Trophoblast cell (in vitro differentiated cells and primary cell): ENCODE data around the gene ZNF474.

Experiments
- DNase-seq, 2 donors: peaks; one replicate each; pipeline ENCODE4 v3.0.0-alpha.2; 2016
- H2AFZ ChIP-seq: 2 replicates; pipeline ENCODE4 v1.6.1; 2013; ENCODE audit warnings: low read length, moderate library complexity, mild to moderate bottlenecking; ENCODE audit not compliant: insufficient read depth, poor library complexity
- H2AK5ac ChIP-seq: 2 replicates; pipeline ENCODE4 v1.6.1; 2013; ENCODE audit warnings: mild to moderate bottlenecking, low read length
- H2BK120ac ChIP-seq: 2 replicates; pipeline ENCODE4 v1.6.1; 2013; ENCODE audit warnings: low read length, mild to moderate bottlenecking, moderate library complexity; ENCODE audit not compliant: insufficient read depth, poor library complexity
- H2BK12ac ChIP-seq: 2 replicates; pipeline ENCODE4 v1.6.1; 2013; ENCODE audit warnings: mild to moderate bottlenecking, low read length, moderate library complexity
- H2BK5ac ChIP-seq: 2 replicates; pipeline ENCODE4 v1.6.1; 2013; ENCODE audit warnings: low read length, low read depth, moderate library complexity, mild to moderate bottlenecking; ENCODE audit not compliant: poor library complexity
- H3K14ac ChIP-seq: 2 replicates; pipeline ENCODE4 v1.6.1; 2013; ENCODE audit warnings: mild to moderate bottlenecking, low read length
- H3K18ac ChIP-seq: 2 replicates; pipeline ENCODE4 v1.6.1; 2013; ENCODE audit warnings: mild to moderate bottlenecking, low read length
- H3K23ac ChIP-seq: 2 replicates; pipeline ENCODE4 v1.6.1; 2013; ENCODE audit warnings: low read length
- H3K27ac ChIP-seq: 2 replicates; pipeline ENCODE4 v1.5.1; 2013; ENCODE audit warnings: low read depth, mild to moderate bottlenecking, inconsistent platforms, low read length, moderate library complexity
- H3K27me3 ChIP-seq: 2 replicates; pipeline ENCODE4 v1.6.1; 2013; ENCODE audit warnings: inconsistent platforms, mild to moderate bottlenecking, low read length, moderate library complexity; ENCODE audit not compliant: insufficient read depth
- H3K36me3 ChIP-seq, 2 experiments: 1 replicate in 1 of 2; 2 replicates in 1 of 2; pipeline ENCODE4 v1.6.1; 2013; ENCODE audit warnings: low read length in 2 of 2, mild to moderate bottlenecking in 2 of 2, moderate library complexity in 1 of 2; ENCODE audit not compliant: insufficient read depth in 2 of 2, control insufficient read depth in 1 of 2
- H3K4ac ChIP-seq: 2 replicates; pipeline ENCODE4 v1.6.1; 2013; ENCODE audit warnings: low read depth, mild to moderate bottlenecking, low read length, moderate library complexity
- H3K4me1 ChIP-seq, 2 experiments: 1 replicate in 1 of 2; 2 replicates in 1 of 2; pipeline ENCODE4 v1.6.1; 2013; ENCODE audit warnings: low read length in 2 of 2, mild to moderate bottlenecking in 2 of 2, moderate library complexity in 1 of 2; ENCODE audit not compliant: insufficient read depth in 2 of 2, control insufficient read depth in 1 of 2
- H3K4me2 ChIP-seq: 2 replicates; pipeline ENCODE4 v1.6.1; 2013; ENCODE audit warnings: inconsistent platforms, mild to moderate bottlenecking, low read length, moderate library complexity
- H3K4me3 ChIP-seq: 2 replicates; pipeline ENCODE4 v1.5.1; 2013; ENCODE audit warnings: mild to moderate bottlenecking, low read depth, low read length, inconsistent platforms
- H3K79me1 ChIP-seq: one replicate; pipeline ENCODE4 v1.6.1; 2013; ENCODE audit warnings: low read length
- H3K79me2 ChIP-seq: 2 replicates; pipeline ENCODE4 v1.6.1; 2013; ENCODE audit warnings: low read length, mild to moderate bottlenecking; ENCODE audit not compliant: control insufficient read depth, insufficient read depth, poor library complexity
- H3K9ac ChIP-seq: 2 replicates; pipeline ENCODE4 v1.6.1; 2013; ENCODE audit warnings: mild to moderate bottlenecking, low read length
- H3K9me3 ChIP-seq: 2 replicates; pipeline ENCODE4 v1.6.1; 2013; ENCODE audit warnings: low read depth, mild to moderate bottlenecking, control low read depth, inconsistent platforms, low read length; ENCODE audit not compliant: insufficient read depth
- H4K12ac ChIP-seq: 2 replicates; pipeline ENCODE4 v1.6.1; 2013; ENCODE audit warnings: low read depth, mild to moderate bottlenecking, low read length, moderate library complexity
- H4K8ac ChIP-seq: 2 replicates; pipeline ENCODE4 v1.6.1; 2013; ENCODE audit warnings: low read depth, mild to moderate bottlenecking, low read length, moderate library complexity
- H4K91ac ChIP-seq: one replicate; pipeline ENCODE4 v1.6.1; 2013; ENCODE audit warnings: low read depth, mild to moderate bottlenecking, low read length, moderate library complexity
- WGBS: extraction: QIAGEN DNeasy Blood & Tissue Kit; methylation state at CpG from one replicate; pipeline ENCODE4 v1.1.7; 2013; ENCODE audit warnings: missing lambda C conversion rate; ENCODE audit not compliant: insufficient read length, insufficient coverage; ENCODE audit errors: extremely low coverage; 5-methylcytosine and 5-hydroxymethylcytosine counted together

Gene ZNF474

GRCh38 chr5:122175852-122176251 is 46.5 kb downstream of the ZNF474 start:
- H3K9ac ChIP-seq = no peak overlapping the region
- H3K18ac ChIP-seq = no peak overlapping the region
- H3K4me2 ChIP-seq = no peak overlapping the region
- H2BK12ac ChIP-seq = no peak overlapping the region
- no peak overlapping the region for H4K91ac ChIP-seq
- H2BK5ac ChIP-seq = no peak overlapping the region
- no peak overlapping the region for H2AK5ac ChIP-seq
- no peak overlapping the region for H2BK120ac ChIP-seq
- no peak overlapping the region for H3K14ac ChIP-seq
- H3K4me3 ChIP-seq = no peak overlapping the region
- DNase-seq = peak in 1 of 2 donors; percentile 10
- no peak overlapping the region for H4K8ac ChIP-seq
- no peak overlapping the region for H4K12ac ChIP-seq
- H3K4me1 ChIP-seq = no peaks in the 10 kb centered on the region
- no peak overlapping the region for H2AFZ ChIP-seq
- H3K23ac ChIP-seq = no peak overlapping the region
- H3K79me1 ChIP-seq = no peaks in the 10 kb centered on the region
- H3K79me2 ChIP-seq = no peaks in the 10 kb centered on the region
- peaks cover 2% of the 10 kb centered on the region for H3K9me3 ChIP-seq
- H3K27me3 ChIP-seq = no peaks in the 10 kb centered on the region
- no peak overlapping the region for H3K27ac ChIP-seq
- no peaks in the 10 kb centered on the region for H3K36me3 ChIP-seq
- H3K4ac ChIP-seq = no peak overlapping the region

DNA sequence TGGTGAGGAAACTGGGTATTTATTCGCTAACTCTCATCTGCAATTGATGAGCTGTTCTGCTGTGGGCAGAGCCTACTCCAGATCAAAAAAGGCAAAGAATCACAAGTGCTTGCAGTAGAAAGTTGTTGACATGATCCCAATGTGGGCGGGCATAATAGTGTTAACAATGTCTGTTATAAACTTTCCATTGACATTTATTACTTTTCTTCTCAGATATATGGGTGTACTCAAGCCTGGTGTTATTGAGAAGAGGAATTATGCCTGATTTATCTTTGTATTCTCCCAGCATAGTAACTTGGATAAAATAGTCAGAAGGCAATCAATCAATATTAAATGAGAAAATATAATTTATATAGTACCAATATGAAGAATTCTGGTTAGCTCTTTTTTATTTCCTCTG is 47.8 kb downstream of the ZNF474 start:
- H3K79me1 ChIP-seq = no peaks in the 10 kb centered on the region
- no peak overlapping the region for H3K27ac ChIP-seq
- no peak overlapping the region for H2BK5ac ChIP-seq
- H3K18ac ChIP-seq = no peak overlapping the region
- no peak overlapping the region for H3K14ac ChIP-seq
- H3K4ac ChIP-seq = no peak overlapping the region
- H3K9ac ChIP-seq = no peak overlapping the region
- peaks cover 2% of the 10 kb centered on the region for H3K9me3 ChIP-seq
- no peak overlapping the region for H2BK12ac ChIP-seq
- no CpG with 5 or more reads among the region's 2 CpGs for WGBS
- H4K91ac ChIP-seq = no peak overlapping the region
- H3K79me2 ChIP-seq = no peaks in the 10 kb centered on the region
- no peak for DNase-seq
- no peak overlapping the region for H4K12ac ChIP-seq
- H2AK5ac ChIP-seq = no peak overlapping the region
- no peaks in the 10 kb centered on the region for H3K4me1 ChIP-seq
- H4K8ac ChIP-seq = no peak overlapping the region
- no peak overlapping the region for H3K23ac ChIP-seq
- H3K4me3 ChIP-seq = no peak overlapping the region
- no peaks in the 10 kb centered on the region for H3K27me3 ChIP-seq
- no peak overlapping the region for H3K4me2 ChIP-seq
- H3K36me3 ChIP-seq = no peaks in the 10 kb centered on the region
- H2BK120ac ChIP-seq = no peak overlapping the region
- no peak overlapping the region for H2AFZ ChIP-seq

DNA sequence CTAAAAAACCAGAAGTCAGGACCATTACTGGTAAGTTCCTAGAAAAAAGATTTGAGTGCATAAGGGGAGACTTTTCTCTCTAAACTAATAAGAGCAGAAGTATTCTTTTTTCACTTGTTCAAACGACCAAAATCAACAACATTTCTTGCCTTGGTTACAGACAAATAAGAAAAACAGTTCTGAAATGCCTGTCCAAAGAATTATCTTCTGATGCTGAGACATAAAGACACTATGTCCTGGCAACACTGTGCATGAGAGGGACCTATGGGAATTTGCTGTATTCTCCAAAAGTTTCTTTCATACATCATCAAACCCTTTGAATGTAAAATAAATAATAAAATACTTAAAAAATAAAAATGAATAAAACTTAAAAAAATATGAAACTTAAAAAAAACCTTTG is 50.4 kb downstream of the ZNF474 start:
- Histone ChIP-seq H2AFZ (no peak overlapping the region), H2BK12ac (no peak overlapping the region), H3K4me1 (no peaks in the 10 kb centered on the region), H3K9ac (no peak overlapping the region), H3K27ac (no peak overlapping the region), H2BK5ac (no peak overlapping the region), H3K14ac (no peak overlapping the region), H2AK5ac (no peak overlapping the region), H3K36me3 (no peaks in the 10 kb centered on the region), H4K12ac (no peak overlapping the region), H3K9me3 (no peaks in the 10 kb centered on the region), H3K4me2 (no peak overlapping the region), H2BK120ac (no peak overlapping the region), H3K23ac (no peak overlapping the region), H3K79me2 (no peaks in the 10 kb centered on the region), H4K91ac (no peak overlapping the region), H3K79me1 (no peaks in the 10 kb centered on the region), H3K18ac (no peak overlapping the region), H3K4me3 (no peak overlapping the region), H3K4ac (no peak overlapping the region), H4K8ac (no peak overlapping the region), H3K27me3 (no peaks in the 10 kb centered on the region)
- no peak for DNase-seq
- WGBS = no CpG with 5 or more reads among the region's 1 CpG

DNA sequence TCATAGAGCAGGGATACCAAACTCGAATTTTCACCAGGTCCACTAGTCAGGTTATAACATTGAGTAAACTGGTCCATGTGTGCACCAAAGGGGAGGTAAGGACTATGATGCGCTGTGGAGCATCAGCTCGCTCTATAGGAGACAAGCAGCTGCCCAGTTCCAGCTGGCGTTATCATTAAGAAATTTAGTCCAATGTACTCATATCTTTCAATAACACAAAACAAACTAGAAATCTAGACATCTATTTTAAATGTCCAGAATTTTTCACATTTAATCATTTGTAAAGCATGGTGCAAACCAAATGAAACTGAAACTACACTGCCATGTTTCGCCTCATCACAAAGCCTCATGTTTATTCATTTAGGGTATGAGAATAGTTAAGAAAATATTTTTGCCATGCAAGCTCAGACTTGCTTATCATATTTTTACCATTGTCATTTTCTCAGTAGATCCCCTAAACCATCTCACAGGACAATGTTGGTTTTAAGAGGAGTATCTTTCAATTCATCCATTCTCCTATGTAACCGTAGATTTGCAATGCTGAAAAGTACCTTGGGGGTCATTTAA is 50.9 kb downstream of the ZNF474 start:
- H2BK5ac ChIP-seq = no peak overlapping the region
- H3K79me2 ChIP-seq = no peaks in the 10 kb centered on the region
- H3K9me3 ChIP-seq = no peaks in the 10 kb centered on the region
- no peak overlapping the region for H4K91ac ChIP-seq
- H3K14ac ChIP-seq = no peak overlapping the region
- no peak overlapping the region for H2BK12ac ChIP-seq
- no peaks in the 10 kb centered on the region for H3K4me1 ChIP-seq
- no peak overlapping the region for H3K27ac ChIP-seq
- H4K8ac ChIP-seq = no peak overlapping the region
- no peaks in the 10 kb centered on the region for H3K79me1 ChIP-seq
- DNase-seq = no peak
- no peak overlapping the region for H3K4me3 ChIP-seq
- H2BK120ac ChIP-seq = no peak overlapping the region
- H4K12ac ChIP-seq = no peak overlapping the region
- H3K36me3 ChIP-seq = no peaks in the 10 kb centered on the region
- H3K18ac ChIP-seq = no peak overlapping the region
- no peak overlapping the region for H3K9ac ChIP-seq
- H3K4me2 ChIP-seq = no peak overlapping the region
- no peak overlapping the region for H3K4ac ChIP-seq
- H3K27me3 ChIP-seq = no peaks in the 10 kb centered on the region
- WGBS = no CpG with 5 or more reads among the region's 6 CpGs
- no peak overlapping the region for H2AK5ac ChIP-seq
- H3K23ac ChIP-seq = no peak overlapping the region
- H2AFZ ChIP-seq = no peak overlapping the region
